Mesenchymal stem cell (in vitro differentiated cells and primary cell): Measurements from ENCODE around the gene ATP7A. TPM values are rescaled to one million over a fixed set of nuclear protein-coding genes. Genes with fewer than 3 reads are reported as not detected.
A peak's percentile ranks its signal among the peaks of the same experiment; 100 is the strongest.
"Not testable (repeated sequence)": the region's sequence is repeated elsewhere in the genome, so short reads cannot be mapped to it uniquely, and the experiment has no call there.

Experiments used
- DNase-seq: peaks from one replicate; pipeline ENCODE4 v3.0.0-alpha.2; 2013
- H2AFZ ChIP-seq: one replicate; pipeline ENCODE4 v1.6.1; 2013; ENCODE audit warnings: low read depth, mild to moderate bottlenecking, control low read depth, inconsistent platforms, low read length, moderate library complexity
- H2AK5ac ChIP-seq: 2 replicates; pipeline ENCODE4 v1.6.1; 2013; ENCODE audit warnings: low read length, moderate library complexity, mild to moderate bottlenecking, inconsistent platforms; ENCODE audit not compliant: severe bottlenecking
- H2BK120ac ChIP-seq: one replicate; pipeline ENCODE4 v1.6.1; 2013; ENCODE audit warnings: low read depth, mild to moderate bottlenecking, inconsistent platforms, low read length, moderate library complexity
- H2BK12ac ChIP-seq, 2 experiments: one replicate each; pipeline ENCODE4 v1.6.1; 2013; ENCODE audit warnings: inconsistent platforms in 2 of 2, low read length in 2 of 2, mild to moderate bottlenecking in 2 of 2, moderate library complexity in 2 of 2, control low read depth in 1 of 2
- H2BK15ac ChIP-seq: one replicate; pipeline ENCODE4 v1.6.1; 2013; ENCODE audit warnings: mild to moderate bottlenecking, low read depth, inconsistent platforms; ENCODE audit not compliant: poor library complexity, severe bottlenecking
- H2BK5ac ChIP-seq: 2 replicates; pipeline ENCODE4 v1.6.1; 2013; ENCODE audit warnings: low read depth, mild to moderate bottlenecking, low read length, control low read depth, inconsistent platforms; ENCODE audit not compliant: poor library complexity, severe bottlenecking
- H3K14ac ChIP-seq, 2 experiments: one replicate each; pipeline ENCODE4 v1.6.1; 2013; ENCODE audit warnings: inconsistent platforms in 2 of 2, low read length in 2 of 2, control low read depth in 1 of 2, mild to moderate bottlenecking in 1 of 2, moderate library complexity in 1 of 2
- H3K18ac ChIP-seq, 2 experiments: one replicate each; pipeline ENCODE4 v1.6.1; 2013; ENCODE audit warnings: inconsistent platforms in 2 of 2, low read length in 2 of 2, control low read depth in 1 of 2, low read depth in 1 of 2, mild to moderate bottlenecking in 1 of 2
- H3K23ac ChIP-seq, 2 experiments: one replicate each; pipeline ENCODE4 v1.6.1; 2013; ENCODE audit warnings: inconsistent platforms in 2 of 2, low read length in 2 of 2, mild to moderate bottlenecking in 2 of 2, moderate library complexity in 2 of 2, control low read depth in 1 of 2
- H3K27ac ChIP-seq: 2 replicates; pipeline ENCODE4 v1.5.1; 2013; ENCODE audit warnings: mild to moderate bottlenecking, moderate library complexity, low read length, control low read depth, inconsistent platforms; ENCODE audit not compliant: poor library complexity, severe bottlenecking
- H3K27me3 ChIP-seq, 2 experiments: 2 replicates each; pipeline versions ENCODE4 v1.6.1 to v1.7.0; 2013; ENCODE audit warnings: low read length in 2 of 2, mild to moderate bottlenecking in 2 of 2, moderate library complexity in 2 of 2, control low read depth in 1 of 2, inconsistent platforms in 1 of 2; ENCODE audit not compliant: control insufficient read depth in 1 of 2, insufficient read depth in 1 of 2
- H3K36me3 ChIP-seq, 2 experiments: 2 replicates each; pipeline versions ENCODE4 v1.6.1 to v1.7.0; 2013; ENCODE audit warnings: low read length in 2 of 2, control low read depth in 1 of 2, inconsistent platforms in 1 of 2, low read depth in 1 of 2, mild to moderate bottlenecking in 1 of 2; ENCODE audit not compliant: insufficient read depth in 2 of 2, control insufficient read depth in 1 of 2
- H3K4ac ChIP-seq, 2 experiments: one replicate each; pipeline ENCODE4 v1.6.1; 2013; ENCODE audit warnings: inconsistent platforms in 2 of 2, low read length in 2 of 2, mild to moderate bottlenecking in 2 of 2, moderate library complexity in 2 of 2, control low read depth in 1 of 2, low read depth in 1 of 2
- H3K4me1 ChIP-seq: 2 replicates; pipeline ENCODE4 v1.6.1; 2013; ENCODE audit warnings: low read depth, low read length, control low read depth; ENCODE audit not compliant: control insufficient read depth, insufficient read depth
- H3K4me2 ChIP-seq: 2 replicates; pipeline ENCODE4 v1.6.1; 2013; ENCODE audit warnings: low read length, mild to moderate bottlenecking, inconsistent platforms; ENCODE audit not compliant: poor library complexity, severe bottlenecking
- H3K4me3 ChIP-seq, 2 experiments: 2 replicates each; pipeline versions ENCODE4 v1.5.1 to v1.7.0; 2013; ENCODE audit warnings: low read length in 2 of 2, mild to moderate bottlenecking in 2 of 2, control low read depth in 1 of 2, low read depth in 1 of 2; ENCODE audit not compliant: insufficient read depth in 1 of 2
- H3K79me1 ChIP-seq: replicated peaks from 2 replicates; pipeline ENCODE4 v1.6.1; 2013; ENCODE audit warnings: mild to moderate bottlenecking, control low read depth, low read length, inconsistent platforms; ENCODE audit not compliant: poor library complexity, severe bottlenecking
- H3K9ac ChIP-seq: 2 replicates; pipeline ENCODE4 v1.7.0; 2013; ENCODE audit warnings: mild to moderate bottlenecking, low read length, moderate library complexity
- H3K9me3 ChIP-seq: 2 replicates; pipeline ENCODE4 v1.7.0; 2013; ENCODE audit warnings: mild to moderate bottlenecking, low read length; ENCODE audit not compliant: control insufficient read depth
- H4K8ac ChIP-seq: one replicate; pipeline ENCODE4 v1.6.1; 2013; ENCODE audit warnings: inconsistent platforms, mild to moderate bottlenecking, low read length, moderate library complexity
- H4K91ac ChIP-seq: one replicate; pipeline ENCODE4 v1.6.1; 2013; ENCODE audit warnings: mild to moderate bottlenecking, low read length, inconsistent platforms
- WGBS: methylation state at CpG from one replicate; pipeline ENCODE4 v1.1.7; 2013; ENCODE audit warnings: mixed read lengths; 5-methylcytosine and 5-hydroxymethylcytosine counted together
- polyA plus RNA-seq, 2 experiments: library from polyadenylated mRNA; stranded (reverse); fragments of 200-250 nt; gene quantifications; one replicate each; pipeline ENCODE4 v1.2.3, GENCODE V29; 2013

ATP7A gene
- polyA plus RNA-seq (2013, experiment 1 of 2) = 8.7 TPM
- polyA plus RNA-seq (2013, experiment 2 of 2) = 8.9 TPM

DNA sequence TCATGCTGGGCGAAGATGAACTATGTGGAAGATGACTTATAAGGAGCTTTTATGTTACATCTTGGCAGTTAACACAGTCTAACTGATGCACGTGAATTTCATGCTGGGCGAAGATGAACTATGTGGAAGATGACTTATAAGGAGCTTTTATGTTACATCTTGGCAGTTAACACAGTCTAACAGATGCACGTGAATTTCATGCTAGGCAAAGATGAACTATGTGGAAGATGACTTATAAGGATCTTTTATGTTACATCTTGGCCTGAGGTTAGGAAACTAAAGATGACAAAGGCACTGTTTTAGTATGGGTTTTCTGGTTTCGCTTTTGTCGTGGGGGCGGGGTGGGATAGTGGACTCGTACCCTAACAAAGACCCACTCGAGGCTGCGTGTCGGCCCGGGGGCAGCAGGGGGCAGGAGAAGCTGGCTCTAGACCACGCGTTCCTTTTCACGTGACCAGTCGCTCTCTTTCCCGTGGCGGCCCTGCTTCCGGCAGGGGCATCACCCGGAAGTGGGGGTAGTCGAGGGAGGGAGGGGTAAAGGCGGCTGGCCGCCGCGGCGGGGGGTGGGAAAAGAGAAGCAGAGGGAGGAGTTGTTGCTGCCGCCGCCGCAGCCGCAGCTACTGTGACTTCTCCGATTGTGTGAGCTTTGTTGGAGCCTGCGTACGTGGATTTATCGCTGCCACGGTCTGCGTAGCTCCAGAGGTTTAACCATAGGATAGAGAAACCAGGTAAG lies at the start of gene ATP7A:
ATP7A (plus strand) TSS at position 586 of the 733 bp plus-strand sequence. CDS start 60,949 bp downstream, outside the sequence.
- Histone ChIP-seq H3K9me3 (no peaks in the 10 kb centered on the region), H2BK12ac (no peak within 1 kb of the TSS), H3K27me3 (no peaks in the 10 kb centered on the region), H3K4me3 (peak within 1 kb of the TSS; percentile 59 to 87), H2BK15ac (no peak within 1 kb of the TSS), H3K18ac (peak within 1 kb of the TSS in 1 of 2 experiments; percentile 54), H3K27ac (peak within 1 kb of the TSS; percentile 75), H3K4ac (no peak within 1 kb of the TSS), H3K36me3 (peaks cover 3 to 6% of the 10 kb centered on the region in 2 experiments), H2BK120ac (no peak within 1 kb of the TSS), H3K14ac (no peak within 1 kb of the TSS), H4K8ac (no peak within 1 kb of the TSS), H3K4me2 (peak within 1 kb of the TSS; percentile 50), H2AFZ (peak within 1 kb of the TSS; percentile 43), H2AK5ac (no peak within 1 kb of the TSS), H3K23ac (no peak within 1 kb of the TSS), H3K4me1 (peaks cover 1% of the 10 kb centered on the region), H3K9ac (peak within 1 kb of the TSS; percentile 95), H2BK5ac (no peak within 1 kb of the TSS), H4K91ac (no peak within 1 kb of the TSS), H3K79me1 (peaks cover 1% of the 10 kb centered on the region)
- DNase-seq = peak; percentile 92
- WGBS = 12% methylated on average over 25 of the region's 36 CpGs

DNA sequence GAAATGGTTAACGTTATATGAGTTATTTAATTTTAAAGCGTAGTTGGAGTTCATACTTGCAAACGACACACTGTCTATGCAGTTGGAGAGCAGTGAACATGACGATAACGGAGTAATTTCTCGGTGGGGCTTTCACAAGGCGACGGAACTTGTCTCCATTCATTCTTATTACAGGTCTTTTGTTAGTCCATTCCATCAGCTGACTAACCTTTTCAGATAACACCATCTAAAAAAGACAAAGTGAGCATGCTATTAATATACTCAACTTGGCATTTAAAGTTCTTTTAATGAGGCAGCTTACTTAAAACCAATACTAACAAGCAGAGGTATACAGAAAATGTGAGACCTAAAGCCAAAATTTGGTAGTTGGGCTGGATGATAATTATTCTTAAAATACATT lies 35.1 kb upstream of the ATP7A start:
- no peaks in the 10 kb centered on the region for H3K27me3 ChIP-seq
- H3K4ac ChIP-seq = no peak overlapping the region
- H4K8ac ChIP-seq = no peak overlapping the region
- H3K36me3 ChIP-seq = peaks cover 0 to 15% of the 10 kb centered on the region in 2 experiments
- H2BK120ac ChIP-seq = no peak overlapping the region
- H2BK15ac ChIP-seq = no peak overlapping the region
- no peak overlapping the region for H2AFZ ChIP-seq
- DNase-seq = no peak
- H2BK12ac ChIP-seq = no peak overlapping the region
- H3K14ac ChIP-seq = no peak overlapping the region
- no peak overlapping the region for H4K91ac ChIP-seq
- H2AK5ac ChIP-seq = no peak overlapping the region
- 97% methylated on average over 8 of the region's 8 CpGs for WGBS
- H3K27ac ChIP-seq = no peak overlapping the region
- H3K23ac ChIP-seq = no peak overlapping the region
- no peaks in the 10 kb centered on the region for H3K79me1 ChIP-seq
- no peak overlapping the region for H3K18ac ChIP-seq
- H2BK5ac ChIP-seq = no peak overlapping the region
- H3K9me3 ChIP-seq = no peaks in the 10 kb centered on the region
- no peak overlapping the region for H3K4me2 ChIP-seq
- H3K4me1 ChIP-seq = no peaks in the 10 kb centered on the region
- H3K4me3 ChIP-seq = no peak overlapping the region
- no peak overlapping the region for H3K9ac ChIP-seq

DNA sequence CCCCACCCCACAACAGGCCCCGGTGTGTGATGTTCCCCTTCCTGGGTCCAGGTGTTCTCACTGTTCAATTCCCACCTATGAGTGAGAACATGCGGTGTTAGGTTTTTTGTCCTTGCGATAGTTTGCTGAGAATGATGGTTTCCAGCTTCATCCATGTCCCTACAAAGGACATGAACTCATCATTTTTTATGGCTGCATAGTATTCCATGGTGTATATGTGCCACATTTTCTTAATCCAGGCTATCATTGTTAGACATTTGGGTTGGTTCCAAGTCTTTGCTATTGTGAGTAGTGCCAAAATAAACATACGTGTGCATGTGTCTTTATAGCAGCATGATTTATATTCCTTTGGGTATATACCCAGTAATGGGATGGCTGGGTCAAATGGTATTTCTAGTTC lies 29.1 kb upstream of the ATP7A start:
- H3K27me3 ChIP-seq, H4K8ac ChIP-seq, H3K9ac ChIP-seq, H3K79me1 ChIP-seq, H3K4me1 ChIP-seq, H3K23ac ChIP-seq, H2BK15ac ChIP-seq, H3K18ac ChIP-seq, H3K36me3 ChIP-seq, H3K4me2 ChIP-seq, H2BK120ac ChIP-seq, H4K91ac ChIP-seq, H3K4me3 ChIP-seq, H2AFZ ChIP-seq, H3K4ac ChIP-seq, H2AK5ac ChIP-seq, H2BK12ac ChIP-seq, H2BK5ac ChIP-seq, H3K27ac ChIP-seq, H3K14ac ChIP-seq, DNase-seq, H3K9me3 ChIP-seq: not testable (repeated sequence)
- WGBS = no CpG with 5 or more reads among the region's 4 CpGs

DNA sequence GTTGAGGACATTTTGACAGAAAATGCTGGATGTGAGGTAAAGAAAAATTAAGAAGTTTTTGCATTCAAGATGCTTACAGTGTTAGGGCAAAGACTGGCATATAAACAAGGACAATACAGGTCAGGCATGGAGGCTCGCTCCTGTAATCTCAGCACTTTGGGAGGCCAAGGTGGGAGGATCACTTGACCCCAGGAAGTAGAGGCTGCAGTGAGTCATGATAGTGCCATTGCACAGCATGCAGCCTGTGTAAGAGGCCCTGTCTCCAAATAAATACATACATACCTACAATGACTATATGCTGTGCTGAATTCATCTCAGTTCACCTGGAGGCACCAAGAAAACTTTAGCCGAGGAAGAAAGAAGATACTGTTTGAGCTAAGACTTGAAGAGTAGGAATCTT lies 17.6 kb upstream of the ATP7A start:
- Histone ChIP-seq H3K36me3 (no peaks in the 10 kb centered on the region), H2BK5ac (no peak overlapping the region), H3K9ac (no peak overlapping the region), H3K18ac (no peak overlapping the region), H3K4me2 (no peak overlapping the region), H3K14ac (no peak overlapping the region), H3K4me1 (peaks cover 3% of the 10 kb centered on the region), H3K27ac (no peak overlapping the region), H2BK12ac (no peak overlapping the region), H2BK15ac (no peak overlapping the region), H3K27me3 (no peaks in the 10 kb centered on the region), H2AFZ (no peak overlapping the region), H4K91ac (no peak overlapping the region), H3K4ac (no peak overlapping the region), H3K79me1 (no peaks in the 10 kb centered on the region), H3K9me3 (no peaks in the 10 kb centered on the region), H2BK120ac (no peak overlapping the region), H2AK5ac (no peak overlapping the region), H3K23ac (no peak overlapping the region), H4K8ac (no peak overlapping the region), H3K4me3 (no peak overlapping the region)
- 90% methylated on average over 2 of the region's 2 CpGs for WGBS
- no peak for DNase-seq
